Spleen (tissue), 11 donors: ENCODE results near the gene TENM3. TPM values are rescaled to one million over a fixed set of nuclear protein-coding genes. Genes with fewer than 3 reads are reported as not detected.

Experiments
- DNase-seq: peaks from one replicate; pipeline ENCODE4 v3.0.0-alpha.2; 2020
- H3K27ac ChIP-seq, 8 donors: fragments of 200-600 bp; sonication (generic) in 7 of 8; 1 replicate in 4 of 8; 2 replicates in 4 of 8; pipeline versions ENCODE4 v1.5.0 to v1.8.0; 2016 to 2021; ENCODE audit warnings: inconsistent platforms in 4 of 8, mild to moderate bottlenecking in 4 of 8, moderate library complexity in 1 of 8
- H3K27me3 ChIP-seq, 7 donors: fragments of 200-600 bp; sonication (generic) in 6 of 7; replicated peaks in 1 of 7; 1 replicate in 4 of 7; 2 replicates in 3 of 7; pipeline versions ENCODE4 v1.5.0 to v1.8.0; 2016 to 2021; ENCODE audit warnings: inconsistent platforms in 3 of 7, mild to moderate bottlenecking in 1 of 7
- H3K36me3 ChIP-seq, 6 donors: fragments of 200-600 bp; sonication (generic) in 5 of 6; 1 replicate in 4 of 6; 2 replicates in 2 of 6; pipeline versions ENCODE4 v1.5.0 to v1.8.0; 2016 to 2021; ENCODE audit warnings: inconsistent platforms in 2 of 6
- H3K4me1 ChIP-seq, 6 donors: fragments of 200-600 bp; sonication (generic) in 5 of 6; 1 replicate in 3 of 6; 2 replicates in 3 of 6; pipeline versions ENCODE4 v1.5.0 to v1.8.0; 2016 to 2021; ENCODE audit warnings: inconsistent platforms in 3 of 6
- H3K4me3 ChIP-seq, 8 donors: fragments of 200-600 bp; sonication (generic) in 7 of 8; 1 replicate in 4 of 8; 2 replicates in 4 of 8; pipeline versions ENCODE4 v1.5.0 to v1.8.0; 2016 to 2021; ENCODE audit warnings: inconsistent platforms in 4 of 8, mild to moderate bottlenecking in 4 of 8, moderate library complexity in 2 of 8
- H3K9me3 ChIP-seq, 8 donors: fragments of 200-600 bp; sonication (generic) in 7 of 8; 1 replicate in 4 of 8; 2 replicates in 4 of 8; pipeline versions ENCODE4 v1.5.0 to v1.8.0; 2016 to 2021; ENCODE audit warnings: inconsistent platforms in 4 of 8
- CTCF ChIP-seq, 11 experiments: fragments of 200-600 bp in 7 of 11; fragments of 450-650 bp in 4 of 11; sonication (generic) in 4 of 11; IDR thresholded peaks in 8 of 11; conservative IDR thresholded peaks in 3 of 11; 1 replicate in 7 of 11; 2 replicates in 4 of 11; pipeline versions ENCODE4 v1.4.0 to v1.8.0; 2016 to 2021; ENCODE audit warnings: antibody characterized with exemption in 11 of 11, inconsistent platforms in 4 of 11, mild to moderate bottlenecking in 1 of 11
- POLR2A ChIP-seq, 3 donors: fragments of 450-650 bp; IDR thresholded peaks; one replicate each; pipeline ENCODE4 v1.5.1; 2017; ENCODE audit warnings: antibody characterized with exemption in 3 of 3, mild to moderate bottlenecking in 1 of 3
- POLR2AphosphoS5 ChIP-seq, 3 donors: sonication (generic); formaldehyde crosslinking; IDR thresholded peaks; one replicate each; pipeline ENCODE4 v1.5.1; 2017; ENCODE audit warnings: antibody characterized with exemption in 3 of 3
- WGBS, 5 donors: extraction: QIAGEN DNeasy Blood & Tissue Kit in 3 of 5; methylation state at CpG; one replicate each; pipeline versions ENCODE4 v1.1.5 to v1.1.7; 2013 to 2018; 5-methylcytosine and 5-hydroxymethylcytosine counted together
- intact Hi-C: fragments of 100-400 bp; cut with DNase I; formaldehyde crosslinking; loops from one replicate; pipeline ENCODE4 v1.15.0; 2023; ENCODE audit warnings: low total_unique reads
- polyA plus RNA-seq, 3 donors: library from polyadenylated mRNA; stranded (reverse); fragments of 200-250 nt; gene quantifications; one replicate each; pipeline ENCODE4 v1.2.1, GENCODE V29; 2013
- total RNA-seq, 7 donors: library from RNA; depleted of rRNA in 3 of 7; stranded (reverse); fragments of >200 nt in 3 of 7; fragmentation: NEBNext Ultra II Directional in 4 of 7; extraction: Animal tissue kit (Norgen Biotek cat#: 25700) in 4 of 7; gene quantifications; one replicate each; pipeline versions ENCODE4 v1.1.0 to v1.2.1, GENCODE V29; 2016 to 2021
- donor health status: healthy with polysubstance abuse.
- donor health status: DM: no; HTN: no; CAD: no; lungs with moderate emphysema.
- donor health status: DM: no; HTN: no; CAD: no.
- donor health status: Bipolar disorder and iron deficiency.
- donor health status: healthy.
- donor health status: DM: no; HTN: no; CAD: no.
- donor health status: DM: yes; HTN: yes; CAD: no.

Gene TENM3
- total and polyA plus RNA-seq, 10 donors = 0.37 to 45.6 (median 17.7) TPM

GRCh38 chr4:182705389-182705788 lies 462.2 kb downstream of the TENM3 start:
- intact Hi-C loops = no loop called here
- Histone ChIP-seq H3K4me3 (no peak overlapping the region), H3K4me1 (no peaks in the 10 kb centered on the region), H3K9me3 (no peaks in the 10 kb centered on the region), H3K36me3 (no peaks in the 10 kb centered on the region), H3K27me3 (no peaks in the 10 kb centered on the region), H3K27ac (no peak overlapping the region)
- WGBS, 5 donors = 90 to 97% (median 93%) methylated on average over 11 of the region's 11 CpGs
- DNase-seq = no peak
- TF ChIP-seq POLR2A (IDR thresholded peaks at IDR 0.05) (no peak), POLR2AphosphoS5 (IDR thresholded peaks at IDR 0.05) (no peak), CTCF (IDR thresholded peaks at IDR 0.05 in 8 of 11, conservative IDR thresholded peaks at IDR 0.05 in 3 of 11) (no peak)

DNA sequence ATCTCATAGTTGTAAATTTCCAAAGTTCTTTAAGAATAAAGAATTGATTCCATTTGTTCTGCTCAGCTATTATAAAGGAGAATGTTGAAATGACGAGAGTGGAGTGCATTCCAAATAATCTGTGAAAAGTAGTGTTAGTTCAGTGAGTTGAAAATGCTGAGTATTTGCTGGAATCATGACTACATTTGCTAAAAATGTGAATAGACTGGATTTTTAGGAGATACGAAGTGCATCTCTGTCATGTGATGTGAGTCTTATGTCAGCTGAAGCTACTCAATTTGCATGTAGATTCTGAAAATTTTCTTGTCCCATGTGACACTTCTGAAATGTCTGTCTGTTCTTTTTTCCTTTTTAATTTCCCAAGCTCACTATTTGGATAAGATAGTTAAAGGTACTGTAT lies 468.0 kb downstream of the TENM3 start:
- H3K27me3 ChIP-seq = no peaks in the 10 kb centered on the region
- H3K4me1 ChIP-seq = no peaks in the 10 kb centered on the region
- H3K9me3 ChIP-seq = no peaks in the 10 kb centered on the region
- TF ChIP-seq POLR2AphosphoS5 (IDR thresholded peaks at IDR 0.05) = no peak
- intact Hi-C loops = no loop called here
- DNase-seq = no peak
- H3K36me3 ChIP-seq = no peaks in the 10 kb centered on the region
- no peak overlapping the region for H3K27ac ChIP-seq
- 70 to 81% (median 77%) methylated on average over 2 of the region's 2 CpGs for WGBS, 5 donors
- H3K4me3 ChIP-seq = no peak overlapping the region

DNA sequence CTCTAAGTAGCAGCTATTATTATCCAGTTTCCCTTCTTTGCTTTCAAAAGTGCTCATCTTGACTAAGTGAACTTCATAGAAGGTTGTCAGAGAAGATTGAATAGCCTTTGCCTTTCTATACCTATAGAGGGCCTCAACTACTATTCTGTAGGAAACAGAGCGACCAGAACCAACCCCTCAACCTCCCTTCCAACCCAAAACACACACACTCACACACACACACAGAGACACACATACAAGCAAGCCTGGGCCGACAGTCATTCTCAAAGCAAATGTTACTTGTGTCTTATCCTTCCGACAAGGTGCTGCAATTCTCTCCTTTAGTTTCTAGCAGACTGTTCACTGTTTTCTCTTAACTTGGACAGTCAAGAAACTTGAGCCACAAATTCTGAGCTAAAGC lies 472.3 kb downstream of the TENM3 start:
- TF ChIP-seq CTCF (IDR thresholded peaks at IDR 0.05 in 8 of 11, conservative IDR thresholded peaks at IDR 0.05 in 3 of 11) (no peak), POLR2AphosphoS5 (IDR thresholded peaks at IDR 0.05) (no peak), POLR2A (IDR thresholded peaks at IDR 0.05) (no peak)
- no peaks in the 10 kb centered on the region for H3K27me3 ChIP-seq
- intact Hi-C loops = no loop called here
- no peaks in the 10 kb centered on the region for H3K36me3 ChIP-seq
- H3K9me3 ChIP-seq = no peaks in the 10 kb centered on the region
- H3K4me3 ChIP-seq = no peak overlapping the region
- no peak overlapping the region for H3K27ac ChIP-seq
- no peaks in the 10 kb centered on the region for H3K4me1 ChIP-seq
- no peak for DNase-seq
- WGBS, 5 donors = 66 to 75% (median 73%) methylated on average over 3 of the region's 3 CpGs

DNA sequence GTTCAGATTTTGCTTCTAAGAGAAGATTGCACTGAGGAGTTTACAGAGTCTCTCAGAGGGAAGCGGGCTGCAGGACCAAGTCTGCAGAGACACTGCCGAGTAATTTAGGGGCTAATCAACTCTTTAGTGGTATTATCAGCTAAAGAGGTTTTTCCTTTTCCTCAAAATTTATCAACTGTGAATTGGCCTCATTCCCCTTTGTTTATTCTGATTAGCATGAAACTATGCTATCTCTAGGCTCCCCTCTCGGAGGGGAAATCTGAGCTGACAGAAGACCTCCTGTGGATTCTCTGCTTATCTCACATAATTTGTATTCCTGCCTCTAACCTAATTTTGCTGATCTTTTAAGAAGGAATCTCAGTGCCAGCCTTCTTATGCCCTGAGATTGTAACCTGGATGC lies 473.0 kb downstream of the TENM3 start:
- intact Hi-C loops = no loop called here

More for the DNA sequence above, 473.0 kb downstream of the TENM3 start:
- no peaks in the 10 kb centered on the region for H3K9me3 ChIP-seq
- H3K27ac ChIP-seq = no peak overlapping the region
- no peak for DNase-seq
- H3K4me1 ChIP-seq = no peaks in the 10 kb centered on the region
- no peak overlapping the region for H3K4me3 ChIP-seq
- 66 to 81% (median 70%) methylated on average over 3 of the region's 3 CpGs for WGBS, 5 donors
- TF ChIP-seq CTCF (IDR thresholded peaks at IDR 0.05 in 8 of 11, conservative IDR thresholded peaks at IDR 0.05 in 3 of 11) = no peak
- TF ChIP-seq POLR2AphosphoS5 (IDR thresholded peaks at IDR 0.05) = no peak
- TF ChIP-seq POLR2A (IDR thresholded peaks at IDR 0.05) = no peak
- H3K36me3 ChIP-seq = no peaks in the 10 kb centered on the region
- H3K27me3 ChIP-seq = no peaks in the 10 kb centered on the region
